Effector memory CD8-positive, alpha-beta T cell (primary cell): ENCODE data around the gene TNRC6C.
"Not testable (repeated sequence)": the region's sequence is repeated elsewhere in the genome, so short reads cannot be mapped to it uniquely, and the experiment has no call there.

ENCODE experiments used
- ATAC-seq: fragments of 150-1000 bp; cut with Tn5 transposase; replicated peaks from 2 replicates; pipeline ENCODE4 v1.10.0; 2021; ENCODE audit warnings: mild to moderate bottlenecking, moderate library complexity
- DNase-seq, 3 experiments: peaks; one replicate each; pipeline ENCODE4 v3.0.0; 2021
- H3K27ac Mint-ChIP-seq, 2 donors: one replicate each; pipeline ENCODE4 v1.8.0; 2022; ENCODE audit warnings: mild to moderate bottlenecking in 2 of 2, mixed read lengths in 2 of 2, moderate library complexity in 2 of 2
- H3K27me3 Mint-ChIP-seq, 2 donors: one replicate each; pipeline ENCODE4 v1.8.0; 2022; ENCODE audit warnings: mixed read lengths in 2 of 2
- H3K36me3 Mint-ChIP-seq: one replicate; pipeline ENCODE4 v1.8.0; 2022; ENCODE audit warnings: mild to moderate bottlenecking, moderate library complexity, mixed read lengths; ENCODE audit not compliant: insufficient read depth
- H3K4me1 Mint-ChIP-seq, 2 donors: one replicate each; pipeline ENCODE4 v1.8.0; 2022; ENCODE audit warnings: low read depth in 2 of 2, mixed read lengths in 2 of 2
- H3K4me3 Mint-ChIP-seq, 2 donors: one replicate each; pipeline ENCODE4 v1.8.0; 2022; ENCODE audit warnings: mild to moderate bottlenecking in 2 of 2, mixed read lengths in 2 of 2, moderate library complexity in 2 of 2
- H3K9me3 Mint-ChIP-seq, 2 donors: one replicate each; pipeline ENCODE4 v1.8.0; 2022; ENCODE audit warnings: mixed read lengths in 2 of 2

TNRC6C gene

DNA sequence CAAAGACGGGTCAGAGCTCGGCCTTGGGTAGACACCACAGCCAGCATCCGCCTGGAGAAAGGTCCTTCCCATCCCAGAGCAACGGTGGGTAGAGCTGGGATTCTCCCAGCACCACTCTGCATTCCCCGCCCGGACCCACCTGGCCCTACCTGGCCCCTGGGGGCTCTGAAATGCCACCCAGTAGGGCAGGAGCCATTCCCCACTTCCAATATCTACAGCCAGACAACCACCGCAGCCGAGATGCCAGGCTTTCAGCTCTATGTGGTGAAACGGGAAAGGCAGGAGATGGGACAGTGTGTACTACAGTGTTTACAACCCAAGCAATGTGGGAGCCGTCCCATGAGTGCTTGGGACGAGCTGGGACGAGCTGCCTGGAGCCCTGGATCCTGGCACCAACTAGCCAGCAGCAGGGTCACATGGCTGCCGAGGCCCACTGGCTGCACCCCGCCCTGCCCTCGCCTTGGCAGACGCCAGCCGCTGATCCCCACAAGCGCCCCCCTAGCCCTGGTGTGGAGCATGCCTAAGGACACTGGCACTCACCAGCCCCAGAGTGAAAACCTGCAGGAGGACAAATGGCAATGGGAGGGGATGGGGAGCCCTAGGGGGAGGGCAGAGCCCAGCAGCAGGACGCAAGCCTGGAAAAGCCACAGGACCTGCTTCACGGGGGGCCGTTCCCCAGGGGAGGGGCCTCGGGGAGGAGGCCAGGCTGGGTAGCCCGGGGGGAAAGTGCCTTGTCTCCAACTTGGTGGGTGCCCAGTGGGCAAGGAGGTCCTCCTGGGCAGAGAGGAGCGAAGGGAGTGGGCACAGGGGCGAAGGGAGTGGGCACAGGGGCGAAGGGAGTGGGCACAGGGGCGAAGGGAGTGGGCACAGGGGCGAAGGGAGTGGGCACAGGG, 156.6 kb downstream of the TNRC6C start:
- Mint-ChIP-seq H3K4me3 (peak overlapping the region in 1 of 2 donors; percentile 41), H3K27ac (peak overlapping the region; percentile 88 to 93), H3K27me3 (no peaks in the 10 kb centered on the region), H3K4me1 (peaks cover 30 to 45% of the 10 kb centered on the region in 2 donors), H3K9me3 (no peaks in the 10 kb centered on the region), H3K36me3 (peaks cover 90% of the 10 kb centered on the region)
- ATAC-seq (no peak), DNase-seq (no peak)

- not testable (repeated sequence) for H3K27ac Mint-ChIP-seq, H3K9me3 Mint-ChIP-seq, ATAC-seq, DNase-seq, H3K4me3 Mint-ChIP-seq, H3K27me3 Mint-ChIP-seq
- peaks cover 90% of the 10 kb centered on the region for H3K36me3 Mint-ChIP-seq
- H3K4me1 Mint-ChIP-seq: peaks cover 34 to 47% of the 10 kb centered on the region in 2 donors
These were observed 157.3 kb downstream of the TNRC6C start for GRCh38 chr17:78115803-78116202.

GRCh38 chr17:78116411-78116810, 157.9 kb downstream of the TNRC6C start:
- peaks cover 90% of the 10 kb centered on the region for H3K36me3 Mint-ChIP-seq
- H3K27ac Mint-ChIP-seq: peak overlapping the region in 1 of 2 donors; percentile 86
- no peak overlapping the region for H3K4me3 Mint-ChIP-seq
- no peaks in the 10 kb centered on the region for H3K9me3 Mint-ChIP-seq
- H3K27me3 Mint-ChIP-seq: no peaks in the 10 kb centered on the region
- ATAC-seq (no peak), DNase-seq (no peak)
- peaks cover 40 to 49% of the 10 kb centered on the region in 2 donors for H3K4me1 Mint-ChIP-seq

GRCh38 chr17:78117027-78117981, 158.8 kb downstream of the TNRC6C start:
- H3K36me3 Mint-ChIP-seq: peaks cover 93% of the 10 kb centered on the region
- ATAC-seq (no peak), DNase-seq (no peak)
- H3K9me3 Mint-ChIP-seq: no peaks in the 10 kb centered on the region
- H3K27me3 Mint-ChIP-seq: no peaks in the 10 kb centered on the region
- H3K4me3 Mint-ChIP-seq: peak overlapping the region in 1 of 2 donors; percentile 25
- peaks cover 49 to 58% of the 10 kb centered on the region in 2 donors for H3K4me1 Mint-ChIP-seq
- peak overlapping the region; percentile 44 to 86 for H3K27ac Mint-ChIP-seq

- DNase-seq (no peak), ATAC-seq (no peak)
- Mint-ChIP-seq H3K36me3 (peaks cover 93% of the 10 kb centered on the region), H3K4me3 (no peak overlapping the region), H3K9me3 (no peaks in the 10 kb centered on the region), H3K27me3 (no peaks in the 10 kb centered on the region), H3K4me1 (peaks cover 51 to 60% of the 10 kb centered on the region in 2 donors), H3K27ac (no peak overlapping the region)
These were observed 160.3 kb downstream of the TNRC6C start for GRCh38 chr17:78118801-78119241.

DNA sequence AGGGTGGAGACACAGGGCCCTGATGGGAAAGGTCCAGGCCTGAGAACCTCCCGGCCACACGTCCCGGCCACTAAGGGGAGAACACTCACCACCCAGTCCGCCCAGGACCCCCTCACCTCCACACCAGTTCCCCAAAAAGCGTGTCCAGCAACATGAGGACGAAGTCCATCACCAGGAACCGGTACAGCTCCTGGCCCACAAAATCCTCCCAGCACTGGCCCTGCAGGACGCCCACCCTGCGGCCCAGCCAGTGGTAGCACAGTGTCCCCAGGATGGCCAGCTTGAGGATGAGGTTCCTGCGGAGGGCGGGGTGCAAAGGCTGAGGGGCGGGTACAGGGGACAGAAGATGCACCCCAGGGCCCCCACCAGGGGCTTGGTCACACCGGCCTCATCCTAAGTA, 162.0 kb downstream of the TNRC6C start:
- H3K36me3 Mint-ChIP-seq: peaks cover 95% of the 10 kb centered on the region
- DNase-seq (no peak), ATAC-seq (no peak)
- peaks cover 44 to 52% of the 10 kb centered on the region in 2 donors for H3K4me1 Mint-ChIP-seq
- peak overlapping the region; percentile 83 to 86 for H3K4me3 Mint-ChIP-seq
- H3K9me3 Mint-ChIP-seq: no peaks in the 10 kb centered on the region
- peak overlapping the region; percentile 91 to 95 for H3K27ac Mint-ChIP-seq
- no peaks in the 10 kb centered on the region for H3K27me3 Mint-ChIP-seq

GRCh38 chr17:78120971-78121800, 162.7 kb downstream of the TNRC6C start:
- peak; percentile 56 to 60 (median 57) for DNase-seq
- ATAC-seq: peak; percentile 77
- H3K27ac Mint-ChIP-seq: peak overlapping the region; percentile 91 to 95
- H3K4me1 Mint-ChIP-seq: peaks cover 44 to 54% of the 10 kb centered on the region in 2 donors
- H3K4me3 Mint-ChIP-seq: peak overlapping the region; percentile 83 to 86
- H3K36me3 Mint-ChIP-seq: peaks cover 96% of the 10 kb centered on the region
- no peaks in the 10 kb centered on the region for H3K9me3 Mint-ChIP-seq
- H3K27me3 Mint-ChIP-seq: no peaks in the 10 kb centered on the region

DNA sequence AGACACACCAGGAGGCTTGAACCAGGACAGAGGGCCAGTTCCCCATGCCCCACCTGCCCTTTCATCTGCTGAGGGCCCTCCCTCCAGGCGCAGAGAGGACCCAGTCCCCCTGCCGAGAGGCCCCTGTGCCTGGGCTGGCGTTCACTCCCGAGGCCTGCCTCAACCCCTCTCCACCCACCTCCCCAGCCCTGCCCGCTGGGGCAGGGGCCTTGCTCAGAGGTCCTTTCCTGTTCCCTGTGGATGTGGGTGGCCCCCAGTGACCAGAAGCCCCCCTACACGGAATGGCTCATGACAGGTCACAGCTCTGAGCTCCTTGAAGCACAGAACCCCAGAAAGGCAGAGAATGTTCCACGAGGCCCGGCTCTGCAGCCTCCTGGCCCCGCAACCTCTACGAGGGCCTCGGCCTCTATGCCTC, 163.3 kb downstream of the TNRC6C start:
- peaks cover 48 to 57% of the 10 kb centered on the region in 2 donors for H3K4me1 Mint-ChIP-seq
- H3K9me3 Mint-ChIP-seq: no peaks in the 10 kb centered on the region
- H3K4me3 Mint-ChIP-seq: peak overlapping the region; percentile 83 to 86
- ATAC-seq: peak; percentile 0
- no peak for DNase-seq
- H3K27me3 Mint-ChIP-seq: no peaks in the 10 kb centered on the region
- H3K27ac Mint-ChIP-seq: peak overlapping the region; percentile 91 to 95
- H3K36me3 Mint-ChIP-seq: peaks cover 97% of the 10 kb centered on the region

DNA sequence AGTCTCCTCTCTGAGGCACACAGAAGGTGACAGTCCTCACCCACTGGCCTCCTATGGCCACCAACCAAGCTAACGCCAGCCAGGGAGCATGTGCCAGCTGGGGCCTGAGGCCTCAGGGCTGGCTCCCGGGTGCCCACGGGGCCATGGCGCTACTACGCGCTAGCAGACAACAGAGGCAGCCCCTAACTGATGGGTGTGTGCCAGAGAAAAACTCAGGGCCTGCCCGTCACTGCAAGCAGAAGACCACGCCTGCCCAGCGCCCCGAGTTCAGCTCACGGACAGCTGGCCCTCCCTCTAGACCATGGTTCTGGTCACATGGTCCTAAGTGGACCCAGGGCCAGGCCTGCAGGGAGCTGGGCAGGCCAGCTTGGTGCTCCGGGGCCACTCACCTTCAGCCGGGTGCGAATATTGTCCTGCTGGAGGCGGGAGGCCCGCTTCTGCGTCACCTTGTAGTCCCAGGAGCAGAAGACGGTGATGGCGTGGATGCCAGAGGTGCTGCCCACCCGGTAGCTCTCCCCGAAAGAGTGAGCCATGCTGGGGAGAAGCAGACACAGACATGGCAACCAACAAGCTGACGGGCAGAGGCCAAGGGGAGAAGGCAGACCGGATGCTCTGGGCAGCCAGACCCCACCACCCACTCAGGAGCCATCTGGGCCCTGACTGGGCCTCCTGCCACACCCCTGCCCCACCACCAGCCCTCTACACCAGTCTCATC, 163.9 kb downstream of the TNRC6C start:
- ATAC-seq: peak; percentile 9
- Mint-ChIP-seq H3K36me3 (peaks cover 97% of the 10 kb centered on the region), H3K9me3 (no peaks in the 10 kb centered on the region), H3K4me3 (peak overlapping the region; percentile 83 to 86), H3K4me1 (peaks cover 51 to 58% of the 10 kb centered on the region in 2 donors), H3K27me3 (no peaks in the 10 kb centered on the region), H3K27ac (peak overlapping the region; percentile 91 to 95)
- DNase-seq: no peak

DNA sequence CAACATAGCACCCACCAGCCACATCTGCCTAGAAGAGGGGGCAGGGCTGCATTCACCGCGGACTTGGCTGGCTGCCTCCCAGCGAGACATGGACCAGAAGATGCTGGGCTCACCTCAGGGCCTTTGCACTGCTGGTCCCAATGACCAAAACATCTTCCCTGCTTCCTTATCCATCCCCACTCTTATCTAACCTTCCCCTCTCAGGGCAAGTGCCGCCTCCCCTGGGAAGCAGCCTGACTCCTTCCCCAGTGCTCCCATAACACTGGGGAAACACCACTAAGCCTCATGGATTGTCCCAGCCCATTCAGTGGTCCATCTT, 164.4 kb downstream of the TNRC6C start:
- DNase-seq: no peak
- H3K36me3 Mint-ChIP-seq: peaks cover 97% of the 10 kb centered on the region
- H3K27ac Mint-ChIP-seq: peak overlapping the region; percentile 91 to 95
- peak overlapping the region; percentile 83 to 86 for H3K4me3 Mint-ChIP-seq
- ATAC-seq: no peak
- H3K4me1 Mint-ChIP-seq: peaks cover 55% of the 10 kb centered on the region in 2 donors
- no peaks in the 10 kb centered on the region for H3K27me3 Mint-ChIP-seq
- no peaks in the 10 kb centered on the region for H3K9me3 Mint-ChIP-seq

DNA sequence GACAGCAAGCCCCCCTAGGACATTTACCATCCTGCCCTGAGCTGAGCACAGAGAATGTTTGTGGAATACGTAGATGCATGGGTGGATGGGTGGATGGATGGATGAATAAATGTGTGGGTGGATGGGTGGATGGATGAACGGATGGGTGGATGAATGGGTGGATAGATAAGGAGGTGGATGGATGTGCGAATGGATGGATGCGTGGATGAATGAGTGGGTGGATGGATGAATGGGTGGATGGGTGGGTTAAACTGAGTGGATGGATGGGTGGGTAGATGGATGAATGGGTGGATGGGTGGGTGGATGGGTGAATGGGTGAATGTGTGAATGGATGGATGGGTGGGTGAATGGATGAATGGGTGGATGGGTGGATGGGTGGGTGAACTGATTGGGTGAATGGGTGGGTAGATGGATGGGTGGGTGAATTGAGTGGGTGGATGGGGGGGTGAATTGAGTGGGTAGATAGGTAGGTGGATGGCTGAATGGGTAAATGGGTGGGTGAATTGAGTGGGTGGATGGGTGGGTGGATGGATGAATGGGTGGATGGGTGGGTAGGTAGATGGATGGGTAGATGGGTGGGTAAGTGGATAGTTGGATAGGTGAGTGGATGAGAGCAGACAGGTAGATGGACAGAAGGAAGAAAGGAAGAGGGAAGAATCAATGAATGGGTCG, 164.9 kb downstream of the TNRC6C start:
- Mint-ChIP-seq H3K4me3 (peak overlapping the region; percentile 83 to 86), H3K9me3 (no peaks in the 10 kb centered on the region), H3K36me3 (peaks cover 94% of the 10 kb centered on the region), H3K27me3 (no peaks in the 10 kb centered on the region), H3K4me1 (peaks cover 52 to 55% of the 10 kb centered on the region in 2 donors), H3K27ac (peak overlapping the region; percentile 91 to 95)
- DNase-seq (no peak), ATAC-seq (no peak)
